ENCODE measurements around the gene APLP2.

The APLP2 gene

DNA sequence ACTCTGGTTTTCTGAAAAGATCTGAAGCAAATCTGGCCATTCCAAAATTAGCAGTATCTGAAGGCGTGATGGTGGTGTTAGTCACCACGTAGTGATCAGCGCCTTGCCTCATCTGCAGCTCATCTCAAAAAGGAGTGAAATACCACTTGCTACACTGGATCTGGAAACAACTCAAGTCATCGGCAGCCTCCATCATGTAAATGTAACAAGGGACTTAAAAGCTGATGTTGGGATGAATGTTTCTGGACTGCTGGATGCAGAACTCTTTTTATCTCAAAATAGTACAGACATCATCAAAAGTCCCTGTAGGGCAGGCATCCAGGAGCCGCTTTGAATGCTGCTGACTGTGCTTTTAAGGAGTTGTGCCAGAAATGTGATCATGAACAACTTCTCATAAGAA lies 14.1 kb upstream of the APLP2 start:
- DNase-seq (ENCODE audit: low read depth, low spot score) = no peak

DNA sequence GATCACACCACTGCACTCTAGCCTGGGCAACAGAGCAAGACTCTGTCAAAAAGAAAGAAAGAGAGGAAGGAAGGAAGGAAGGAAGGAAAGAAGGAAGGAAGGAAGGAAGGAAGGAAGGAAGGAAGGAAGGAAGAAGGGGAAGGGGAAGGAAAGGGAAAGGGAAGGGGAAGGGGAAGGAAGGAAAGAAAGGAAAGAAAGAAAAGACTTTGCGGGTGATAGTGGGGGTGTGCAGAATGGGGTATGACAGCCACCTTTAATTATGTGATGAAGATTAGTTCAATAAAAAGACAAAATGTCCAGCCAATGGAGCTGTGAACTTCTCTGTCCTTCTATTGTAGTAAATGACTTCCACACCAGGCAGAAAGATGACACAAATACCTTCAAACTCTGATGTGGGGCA lies 8.7 kb upstream of the APLP2 start:
- DNase-seq (ENCODE audit: low read depth, low spot score) = no peak

GRCh38 chr11:130062026-130062425 lies 7.7 kb upstream of the APLP2 start:
- no peak for DNase-seq (ENCODE audit: low read depth, low spot score)

DNA sequence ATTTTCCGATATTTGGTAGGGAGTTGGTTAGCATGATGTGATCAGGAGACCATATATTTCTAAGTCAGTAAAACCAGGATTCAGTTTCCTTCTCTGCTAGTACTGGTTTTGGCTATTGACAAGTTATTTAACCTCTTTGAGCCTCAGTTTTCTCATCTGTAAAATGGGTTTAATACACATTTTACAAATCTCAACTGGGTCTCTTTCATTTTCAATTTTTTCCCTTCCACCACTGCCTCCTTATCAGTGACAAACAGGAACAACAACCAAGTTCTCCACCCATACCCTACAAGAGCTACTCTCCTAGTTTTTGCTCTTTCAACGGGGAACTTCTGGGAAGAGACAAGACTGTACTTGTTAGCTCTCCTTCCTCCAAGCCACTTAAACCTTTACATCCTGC lies 6.2 kb upstream of the APLP2 start:
- no peak for DNase-seq (ENCODE audit: low read depth, low spot score)

- DNase-seq (ENCODE audit: low read depth, low spot score) = no peak
Measured at GRCh38 chr11:130064596-130064995, 5.1 kb upstream of the APLP2 start.

DNA sequence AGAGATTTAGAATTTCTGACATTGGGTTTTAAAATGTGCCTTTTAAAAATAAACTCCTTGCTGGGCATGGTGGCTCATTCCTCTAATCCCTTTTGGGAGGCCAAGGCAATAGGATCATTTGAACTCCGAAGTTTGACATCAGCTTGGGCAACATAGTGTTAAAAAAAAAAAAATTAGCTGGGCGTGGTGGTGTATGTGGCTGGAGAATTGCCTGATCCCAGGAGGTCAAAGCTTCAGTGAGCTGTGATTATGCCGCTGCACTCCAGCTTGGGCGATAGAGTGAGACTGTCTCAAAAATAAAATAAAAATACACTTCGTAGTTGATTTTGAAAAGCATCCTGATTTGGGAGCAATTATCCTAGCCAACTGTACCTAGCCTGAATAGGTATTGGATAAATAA lies 3.4 kb upstream of the APLP2 start:
- DNase-seq (ENCODE audit: low read depth, low spot score) = no peak

- no peak for DNase-seq (ENCODE audit: low read depth, low spot score)
Measured at GRCh38 chr11:130068546-130068985, 1.1 kb upstream of the APLP2 start.

- peak; percentile 63 for DNase-seq (ENCODE audit: low read depth, low spot score)
Measured at GRCh38 chr11:130068986-130069658, 572 bp upstream of the APLP2 start.

GRCh38 chr11:130070109-130070845 lies 583 bp downstream of the APLP2 start:
- DNase-seq (ENCODE audit: low read depth, low spot score) = no peak

GRCh38 chr11:130070846-130071200 lies 1.1 kb downstream of the APLP2 start:
- no peak for DNase-seq (ENCODE audit: low read depth, low spot score)

GRCh38 chr11:130071211-130071712 lies 1.6 kb downstream of the APLP2 start:
- DNase-seq (ENCODE audit: low read depth, low spot score) = no peak

DNA sequence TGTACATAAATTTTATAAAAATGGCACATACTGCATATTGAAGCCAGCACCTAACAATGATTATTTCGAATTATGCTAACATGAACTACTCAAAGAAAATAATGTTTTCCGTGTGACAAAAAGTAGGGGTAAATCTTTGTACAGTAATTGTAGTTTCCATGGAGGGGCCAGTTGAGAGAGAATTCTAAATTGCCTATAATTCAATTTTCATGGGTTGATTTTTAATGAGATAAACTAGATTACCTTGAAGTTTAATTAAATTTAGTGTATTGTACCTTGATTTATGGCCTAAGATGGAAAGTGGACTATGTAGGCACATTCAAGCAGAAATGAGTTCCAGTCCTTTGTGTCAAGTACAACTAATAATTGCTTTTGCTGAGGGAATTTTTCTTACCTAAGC lies 5.0 kb downstream of the APLP2 start:
- no peak for DNase-seq (ENCODE audit: low read depth, low spot score)

DNA sequence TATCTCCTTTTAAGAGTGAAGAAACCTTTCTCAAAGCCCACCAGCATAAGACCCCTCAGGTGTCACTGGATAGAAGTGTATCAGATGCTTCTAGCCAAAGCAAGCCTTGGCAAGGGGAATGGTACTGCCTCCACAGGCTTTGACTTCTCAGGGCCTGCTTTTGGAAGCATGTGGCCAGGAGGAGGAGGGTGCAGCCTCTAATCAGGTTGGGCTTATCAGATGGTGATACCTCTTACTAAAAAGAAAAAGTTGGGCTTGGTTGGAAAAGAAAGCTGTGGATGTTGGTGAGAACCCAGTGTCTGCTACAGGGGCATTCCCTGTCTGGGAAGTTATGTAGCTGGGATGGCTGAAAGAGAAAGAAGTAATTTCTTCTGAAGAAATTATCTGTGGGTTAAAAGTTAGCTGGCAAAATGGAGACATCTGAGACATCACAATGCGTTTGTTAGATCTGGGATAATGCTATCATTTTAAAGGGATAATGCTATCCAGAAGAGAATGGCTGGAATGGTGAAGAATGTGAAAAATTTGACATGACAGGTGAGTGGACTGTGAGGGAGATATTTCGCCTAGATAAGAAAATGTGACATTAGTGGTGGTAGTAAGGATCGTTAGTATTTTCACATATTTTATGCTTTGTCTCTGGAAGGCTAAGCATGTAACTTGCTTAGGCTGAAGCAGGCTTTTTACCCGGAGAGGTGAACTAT lies 7.2 kb downstream of the APLP2 start:
- DNase-seq (ENCODE audit: low read depth, low spot score) = no peak

- no peak for DNase-seq (ENCODE audit: low read depth, low spot score)
Measured at GRCh38 chr11:130077671-130078070, 8.0 kb downstream of the APLP2 start.

DNA sequence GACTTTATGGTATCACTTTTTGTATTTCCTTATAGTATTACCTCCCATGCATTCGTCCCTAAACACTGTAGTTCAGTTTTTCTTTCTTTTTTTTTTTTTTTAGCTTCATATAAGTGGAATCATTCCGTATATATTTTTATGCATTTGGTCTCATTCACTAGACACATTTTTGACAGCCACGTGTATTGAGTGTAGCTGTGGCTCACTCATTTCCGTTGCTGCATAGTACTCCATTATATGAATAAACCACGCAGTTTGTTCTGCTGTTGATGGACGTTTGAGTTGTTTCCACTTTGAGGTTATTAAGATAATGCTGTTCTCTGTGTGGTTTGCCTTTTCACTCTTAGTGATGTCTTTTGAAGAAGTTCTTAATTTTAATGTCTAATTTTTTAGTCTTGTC lies 8.4 kb downstream of the APLP2 start:
- no peak for DNase-seq (ENCODE audit: low read depth, low spot score)

DNA sequence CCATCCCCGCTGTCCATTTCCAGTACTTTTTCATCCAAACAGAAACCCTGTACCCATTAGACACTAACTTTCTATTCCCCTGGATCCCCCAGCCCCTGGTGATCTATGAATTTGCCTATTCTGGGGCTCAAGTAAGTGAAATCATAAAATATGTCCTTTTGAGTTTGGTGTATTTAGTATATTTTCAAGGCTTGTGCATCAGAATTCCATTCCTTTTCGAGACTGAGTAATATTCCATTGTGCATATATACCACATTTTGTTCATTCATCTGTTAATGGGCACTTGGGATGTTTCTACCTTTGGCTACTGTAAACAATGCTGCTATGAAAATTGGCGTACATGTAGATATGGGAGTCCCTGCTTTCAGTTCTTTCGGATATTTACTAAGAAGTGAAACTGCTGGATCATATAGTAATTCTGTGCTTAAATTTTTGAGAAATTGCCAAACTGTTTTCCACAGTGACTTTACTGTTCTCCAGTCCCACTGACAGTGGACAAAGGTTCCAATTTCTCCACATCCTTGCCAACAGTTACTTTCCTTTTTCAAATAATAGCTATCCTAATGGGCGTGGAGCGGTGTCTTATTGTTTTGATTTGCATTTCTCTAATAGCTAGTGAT lies 16.1 kb downstream of the APLP2 start:
- DNase-seq (ENCODE audit: low read depth, low spot score) = no peak

- DNase-seq (ENCODE audit: low read depth, low spot score) = no peak
Measured at GRCh38 chr11:130086669-130087068, 17.0 kb downstream of the APLP2 start.

GRCh38 chr11:130087294-130087926 lies 17.7 kb downstream of the APLP2 start:
- DNase-seq (ENCODE audit: low read depth, low spot score) = no peak

DNA sequence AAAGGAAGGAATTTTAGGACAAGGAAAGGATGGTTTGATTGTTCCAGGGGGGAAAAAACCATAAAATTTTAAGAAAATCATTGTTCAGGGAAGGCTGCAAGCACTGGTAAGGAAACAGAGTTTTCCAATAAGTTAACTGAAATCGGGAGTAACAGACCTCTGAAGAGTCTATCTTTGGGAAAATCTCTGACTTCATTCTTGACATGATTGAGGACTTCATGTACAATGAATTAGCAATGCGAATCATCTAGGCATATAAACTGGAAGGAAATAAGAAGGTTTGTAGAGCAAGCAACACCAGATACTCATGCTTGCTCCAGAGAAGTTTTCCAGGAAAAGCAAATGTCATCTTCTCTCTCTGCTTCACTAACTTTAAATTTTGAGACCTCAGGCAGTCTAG lies 18.5 kb downstream of the APLP2 start:
- DNase-seq (ENCODE audit: low read depth, low spot score) = no peak

DNA sequence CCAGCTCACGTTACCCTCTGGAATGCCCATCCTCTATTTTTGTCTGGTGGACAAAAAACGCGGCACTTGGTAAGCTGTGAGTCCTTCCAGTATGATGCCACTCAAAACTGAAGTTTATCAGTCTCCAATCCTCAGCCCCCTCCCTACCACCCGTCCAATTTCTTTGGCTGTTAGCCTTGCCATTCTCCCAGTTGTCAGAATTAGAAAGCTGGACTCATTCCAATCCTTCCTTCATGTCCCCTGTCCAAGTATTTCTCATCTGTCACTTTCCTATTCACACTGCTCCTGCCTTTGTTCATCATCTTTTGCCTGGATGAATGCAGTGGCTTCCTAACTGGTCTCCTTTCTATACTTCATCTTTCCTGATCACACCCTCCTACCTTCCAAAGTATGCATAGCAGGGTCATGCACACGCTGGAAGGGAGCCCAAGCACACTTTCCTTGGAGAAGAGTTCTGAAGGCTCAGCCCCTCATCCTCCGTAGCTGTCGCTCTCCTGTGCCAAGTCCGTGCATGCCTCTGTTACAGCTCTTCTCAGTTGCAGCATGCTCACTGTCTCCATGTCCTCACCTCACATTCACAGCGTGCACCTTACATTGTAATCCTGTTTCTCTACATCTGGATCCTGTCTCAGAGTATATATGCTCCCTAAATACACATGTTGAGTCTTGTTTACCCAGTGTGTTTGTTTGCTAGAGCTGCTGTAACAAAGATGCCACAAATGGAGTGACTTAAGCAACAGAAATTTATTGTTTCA lies 19.4 kb downstream of the APLP2 start:
- DNase-seq (ENCODE audit: low read depth, low spot score) = no peak

DNA sequence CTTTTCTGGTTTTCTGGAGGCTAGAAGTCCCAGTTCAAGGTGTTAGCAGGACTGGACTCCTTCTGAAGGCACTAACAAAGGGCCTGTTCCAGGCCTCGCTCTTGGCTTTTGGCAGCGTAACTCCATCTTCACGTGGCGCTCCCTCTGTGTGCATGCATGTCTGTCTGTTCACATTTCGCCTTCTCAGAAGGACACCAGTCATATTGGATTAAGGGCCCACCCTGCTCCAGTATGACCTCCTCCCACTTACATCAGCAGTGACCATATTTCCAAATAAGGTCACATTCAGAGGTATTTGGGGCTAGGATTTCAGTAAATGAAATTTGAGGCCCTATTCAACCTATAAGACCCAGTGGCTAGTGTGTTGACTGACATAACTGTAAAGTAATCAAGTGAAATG lies 20.0 kb downstream of the APLP2 start:
- DNase-seq (ENCODE audit: low read depth, low spot score) = no peak
